ENCODE results near the gene NLGN1.

Gene NLGN1

DNA sequence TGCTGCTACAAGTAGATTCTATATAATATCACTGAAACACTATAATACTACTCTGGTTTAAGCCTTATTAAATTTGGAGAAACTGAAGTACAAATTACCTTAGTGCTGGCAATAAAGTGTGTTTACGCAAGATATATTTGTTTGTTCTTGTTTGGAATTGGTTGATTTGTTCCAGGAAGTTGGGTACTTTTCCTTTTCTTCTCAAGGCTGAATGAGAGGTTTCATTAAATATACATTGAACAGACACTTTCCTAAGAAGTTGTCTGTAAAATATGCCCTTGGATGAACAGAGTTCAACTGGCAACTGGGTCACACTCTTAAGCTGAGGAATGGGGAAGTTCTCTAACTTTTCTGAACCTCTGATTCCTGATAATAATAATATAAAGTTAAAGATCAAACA, 919.5 kb downstream of the NLGN1 start:
- DNase-seq: no peak

DNA sequence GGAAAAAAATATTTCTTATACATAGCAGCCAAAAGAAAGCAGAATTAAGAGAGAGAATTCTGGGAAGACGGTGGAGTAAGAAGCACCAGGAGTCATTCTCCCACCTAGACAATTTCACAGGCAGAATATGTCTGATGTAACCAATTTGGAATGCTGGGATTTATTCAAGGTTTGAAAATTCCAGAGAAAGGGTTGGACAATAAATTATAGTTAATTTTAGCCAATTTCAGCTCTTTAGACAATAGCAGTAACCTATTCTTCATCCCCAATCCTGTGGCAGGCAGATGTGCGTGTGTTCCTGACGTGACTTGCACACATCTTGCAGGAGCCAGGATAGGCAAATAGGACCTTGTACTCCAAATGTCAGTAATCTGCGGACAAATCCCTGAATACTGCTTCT, 920.6 kb downstream of the NLGN1 start:
- DNase-seq: no peak

DNA sequence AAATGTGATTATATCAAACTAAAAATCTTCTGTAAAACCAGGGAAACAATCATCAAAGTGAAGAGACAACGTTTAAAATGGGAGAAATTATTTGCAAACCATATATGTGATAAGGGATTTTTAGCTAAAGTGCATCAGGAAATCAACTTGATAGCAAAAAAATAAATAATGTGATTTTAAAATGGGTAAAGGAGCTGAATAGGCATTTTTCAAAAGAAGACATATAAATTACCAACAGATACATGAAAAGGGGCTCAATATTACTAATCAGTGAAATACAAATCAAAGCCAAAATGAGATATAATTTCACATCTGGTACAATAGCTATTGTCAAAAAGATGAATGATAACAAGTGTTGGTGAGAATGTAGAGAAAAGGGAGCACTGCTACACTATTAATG, 924.0 kb downstream of the NLGN1 start:
- DNase-seq: no peak

DNA sequence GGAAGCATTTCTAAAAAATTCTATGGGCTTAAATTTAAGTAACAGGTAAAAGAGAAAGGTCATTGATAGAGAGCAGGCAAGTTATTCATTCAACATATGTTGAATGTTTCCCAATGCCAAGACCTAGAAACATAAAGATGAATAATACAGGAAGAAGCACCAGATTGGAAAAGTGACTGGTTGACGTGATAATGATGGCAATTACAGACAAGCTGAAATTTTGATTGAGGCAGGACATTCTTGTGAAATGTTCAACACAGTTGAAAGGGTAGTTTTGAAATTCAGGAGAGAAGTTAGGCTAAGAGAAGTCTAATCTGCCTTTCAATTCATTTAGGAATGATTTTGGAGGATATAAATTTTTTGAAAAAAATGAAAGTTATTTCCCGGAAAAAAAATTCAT, 925.2 kb downstream of the NLGN1 start:
- DNase-seq: no peak

DNA sequence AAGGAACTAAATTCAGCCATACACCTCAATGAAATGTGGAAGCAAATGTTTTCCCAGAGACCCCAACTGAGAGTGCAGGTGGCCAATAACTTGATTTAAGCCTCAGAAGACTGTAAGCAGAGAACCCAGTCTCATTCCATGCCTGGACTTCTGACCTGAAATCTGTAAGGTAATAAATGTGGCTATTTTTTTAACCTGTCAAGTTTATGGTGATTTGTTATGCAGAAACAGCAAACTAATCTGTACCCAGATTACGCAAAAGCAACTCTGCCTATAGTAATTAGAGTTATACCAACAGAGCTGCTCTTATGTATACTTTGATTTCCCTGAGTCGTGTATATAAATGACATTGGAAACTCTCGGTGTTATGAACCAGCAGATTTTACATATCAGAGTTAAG, 927.6 kb downstream of the NLGN1 start:
- DNase-seq: no peak

DNA sequence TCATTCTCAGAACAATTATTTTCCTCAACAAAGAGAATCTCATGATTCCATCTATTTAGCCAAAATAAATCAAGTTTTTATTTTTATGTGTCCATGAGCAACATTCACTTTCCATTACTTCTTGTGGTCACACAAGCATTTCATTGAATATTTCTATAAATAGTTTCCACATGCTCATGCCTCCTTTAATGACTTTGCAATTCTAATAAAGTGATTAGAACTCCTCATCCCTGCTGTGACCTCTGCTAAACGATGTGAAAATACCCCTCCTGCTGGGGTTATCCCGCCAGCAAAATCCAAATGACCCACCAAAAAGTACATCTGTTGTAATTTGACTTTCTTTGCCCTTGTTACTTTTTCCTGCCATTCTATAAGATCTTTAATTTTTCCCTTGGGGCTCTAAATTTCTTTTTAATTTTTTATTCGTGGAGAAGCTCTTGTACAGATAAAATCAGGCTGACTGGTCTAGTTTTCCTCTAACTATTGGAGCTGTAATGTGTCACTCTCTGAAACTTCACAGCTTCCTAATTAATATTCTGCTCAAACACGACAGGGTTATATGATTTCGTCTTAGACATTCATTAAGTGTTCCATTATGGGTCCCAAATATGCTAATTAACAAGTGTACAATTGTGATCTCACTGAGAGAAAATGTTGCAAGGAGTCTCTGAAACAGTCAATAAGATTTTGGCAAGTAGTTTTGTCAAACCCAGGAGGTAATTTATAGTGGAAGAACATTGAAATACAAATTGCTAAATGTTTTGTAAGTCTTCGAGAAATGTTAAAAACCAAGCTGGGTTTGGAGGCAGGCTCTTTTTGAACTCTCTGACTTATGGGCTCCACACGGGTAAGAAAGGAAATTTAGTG, 928.5 kb downstream of the NLGN1 start:
- DNase-seq: no peak

DNA sequence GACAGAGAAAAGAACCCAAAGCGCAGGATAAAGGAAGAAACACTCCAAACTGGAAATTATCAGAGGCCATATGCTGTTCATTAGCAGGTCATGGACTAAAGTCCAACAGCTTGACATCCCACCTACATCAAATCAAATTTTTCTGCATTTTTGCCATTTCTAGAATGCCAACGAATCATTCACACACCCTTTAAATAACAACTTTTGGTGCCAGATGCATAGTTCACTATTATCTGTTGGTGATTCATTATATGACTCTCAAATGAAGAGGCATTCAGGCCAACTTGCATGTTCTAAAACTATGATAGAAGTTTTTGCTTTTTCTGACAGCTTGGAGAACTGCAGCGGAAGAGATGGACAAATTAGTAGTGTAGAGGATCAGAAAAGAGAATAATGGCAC, 931.8 kb downstream of the NLGN1 start:
- no peak for DNase-seq

DNA sequence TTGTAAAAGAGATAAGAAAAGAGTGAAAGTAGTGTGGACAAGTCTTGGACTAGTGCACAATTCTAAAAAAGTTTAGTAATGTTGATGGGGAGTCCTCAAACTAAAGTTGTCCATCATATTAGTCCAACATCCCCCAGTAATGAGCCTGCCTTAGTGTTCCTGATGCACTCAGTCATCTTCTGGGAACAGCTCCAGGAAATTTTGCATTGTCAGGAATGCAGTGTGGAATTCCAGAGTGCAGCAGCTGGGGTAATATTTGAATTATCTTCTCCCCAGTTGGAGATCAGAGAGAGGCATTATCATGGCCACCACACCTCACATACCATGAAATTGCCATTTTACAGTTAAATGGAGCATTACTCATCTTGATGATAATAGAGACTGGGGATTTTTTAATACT, 932.8 kb downstream of the NLGN1 start:
- DNase-seq: no peak

DNA sequence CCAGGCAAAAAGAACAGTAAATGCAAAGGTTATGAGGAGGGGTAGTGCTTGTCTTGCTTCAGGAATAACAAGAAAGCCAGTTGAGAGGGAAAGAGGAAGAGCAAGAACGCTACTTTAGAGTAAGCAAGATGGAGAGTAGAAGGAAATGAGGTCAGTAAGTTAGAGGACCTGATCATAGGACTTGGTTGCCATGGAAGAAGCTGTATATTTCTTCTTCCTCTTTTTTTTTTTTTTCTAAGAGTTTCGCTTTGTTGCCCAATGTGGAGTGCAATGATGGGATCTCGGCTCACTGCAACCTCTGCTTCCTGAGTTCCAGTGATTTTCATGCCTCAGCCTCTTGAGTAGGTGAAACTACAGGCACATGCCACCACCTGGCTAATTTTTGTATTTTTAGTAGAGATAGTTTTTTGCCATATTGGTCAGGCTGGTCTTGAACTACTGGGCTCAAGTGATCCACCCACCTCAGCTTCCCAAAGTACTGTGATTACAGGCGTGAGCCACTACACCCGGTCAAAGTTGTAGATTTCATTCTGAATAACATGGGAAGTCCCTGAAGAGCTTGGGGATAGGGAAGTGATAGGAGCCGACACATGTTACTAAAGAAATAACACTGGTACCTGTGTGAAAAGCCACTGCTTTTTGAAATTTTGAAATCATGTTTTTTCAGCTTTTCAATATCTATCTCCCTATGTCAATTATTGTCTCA, 933.7 kb downstream of the NLGN1 start:
- no peak for DNase-seq

DNA sequence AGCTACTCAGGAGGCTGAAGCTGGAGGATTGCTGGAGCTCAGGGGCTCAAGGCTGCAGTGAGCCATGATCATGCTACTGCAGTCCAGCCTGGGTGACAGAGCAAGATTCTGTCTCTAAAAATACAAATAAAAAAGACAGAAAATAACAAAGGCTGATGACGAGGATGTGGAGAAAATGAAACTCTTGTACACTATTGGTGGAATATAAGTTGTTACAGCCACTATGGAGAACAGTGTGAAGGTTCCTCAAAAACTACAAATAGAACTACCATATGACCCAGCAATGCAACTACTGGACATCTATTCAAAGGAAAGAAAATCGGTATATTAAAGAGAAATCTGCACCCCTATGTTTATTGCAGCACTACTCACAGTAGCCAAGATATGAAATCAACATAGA, 934.8 kb downstream of the NLGN1 start:
- DNase-seq: no peak

DNA sequence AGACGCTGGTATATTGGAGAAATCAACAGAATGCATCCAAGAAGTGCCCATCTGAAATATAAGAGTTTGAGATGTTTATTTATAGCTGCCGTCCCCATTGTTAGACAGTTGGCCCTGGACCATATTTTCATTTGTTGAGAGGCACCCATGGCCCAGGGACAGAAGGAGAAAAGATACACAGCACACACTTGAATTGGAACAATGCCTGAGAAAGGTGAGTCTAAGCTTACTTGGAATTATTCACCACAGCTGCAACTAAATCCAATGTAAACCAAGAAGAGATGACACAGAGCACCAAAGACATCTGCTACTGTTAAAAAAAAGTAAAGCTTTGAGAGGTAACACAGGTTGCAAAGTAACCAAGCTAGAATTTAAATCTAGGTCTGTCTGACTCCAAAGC, 936.1 kb downstream of the NLGN1 start:
- DNase-seq: no peak

DNA sequence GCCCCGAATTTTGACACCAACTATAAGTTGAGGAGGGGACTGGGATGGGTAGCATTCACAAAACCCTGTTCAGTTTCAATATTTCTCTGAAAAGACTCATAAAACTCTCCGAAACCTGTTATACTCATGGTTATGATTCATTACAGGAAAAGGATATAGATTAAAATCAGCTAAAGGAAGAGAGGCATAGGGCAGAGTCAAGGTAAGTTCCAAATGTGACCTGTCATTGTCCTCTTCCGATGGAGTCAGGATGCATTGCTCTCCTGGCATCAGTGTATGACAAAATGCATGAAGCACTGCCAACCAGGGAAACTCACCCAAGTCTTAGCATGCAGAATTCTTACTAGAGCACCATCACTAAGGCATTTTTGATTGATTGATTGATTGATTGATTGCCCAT, 936.6 kb downstream of the NLGN1 start:
- DNase-seq: no peak

DNA sequence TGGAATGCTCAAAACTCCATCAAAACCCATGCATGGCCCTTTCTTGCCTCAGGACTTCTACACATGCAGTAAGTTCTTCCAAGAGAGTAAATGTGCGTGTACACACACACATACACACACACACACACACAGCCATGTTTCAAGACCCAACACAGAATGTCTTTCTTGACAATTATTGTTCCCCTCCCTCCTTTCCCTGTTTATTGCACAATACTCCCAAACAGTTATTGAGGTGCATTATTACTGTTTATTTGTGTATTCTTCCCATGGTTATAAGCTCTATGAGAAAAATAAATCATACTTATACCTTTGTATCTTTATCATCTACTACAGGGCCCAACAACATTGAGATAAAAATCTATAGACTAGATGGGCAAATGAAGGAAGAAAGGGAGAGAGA, 937.8 kb downstream of the NLGN1 start:
- DNase-seq: no peak

DNA sequence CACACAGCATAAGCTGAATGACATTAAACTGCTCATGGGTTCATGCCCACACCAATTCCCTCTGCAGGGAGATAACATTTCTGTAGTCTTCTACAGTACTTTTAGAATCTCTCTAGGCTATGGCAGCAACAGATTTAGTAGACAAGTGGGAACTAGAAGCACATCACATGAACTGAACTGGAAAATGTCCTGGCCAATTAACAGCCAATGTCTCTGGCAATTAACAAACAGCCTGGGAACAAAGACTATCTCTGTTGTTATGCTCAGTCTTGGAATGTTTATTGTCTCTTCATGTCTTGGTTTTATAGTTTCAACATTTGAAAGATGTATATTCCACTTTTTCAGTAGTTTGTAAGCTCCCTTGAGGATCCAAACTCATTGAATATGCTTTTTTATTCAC, 938.4 kb downstream of the NLGN1 start:
- no peak for DNase-seq
